Measurements from ENCODE around the gene HS3ST3B1.

DNA sequence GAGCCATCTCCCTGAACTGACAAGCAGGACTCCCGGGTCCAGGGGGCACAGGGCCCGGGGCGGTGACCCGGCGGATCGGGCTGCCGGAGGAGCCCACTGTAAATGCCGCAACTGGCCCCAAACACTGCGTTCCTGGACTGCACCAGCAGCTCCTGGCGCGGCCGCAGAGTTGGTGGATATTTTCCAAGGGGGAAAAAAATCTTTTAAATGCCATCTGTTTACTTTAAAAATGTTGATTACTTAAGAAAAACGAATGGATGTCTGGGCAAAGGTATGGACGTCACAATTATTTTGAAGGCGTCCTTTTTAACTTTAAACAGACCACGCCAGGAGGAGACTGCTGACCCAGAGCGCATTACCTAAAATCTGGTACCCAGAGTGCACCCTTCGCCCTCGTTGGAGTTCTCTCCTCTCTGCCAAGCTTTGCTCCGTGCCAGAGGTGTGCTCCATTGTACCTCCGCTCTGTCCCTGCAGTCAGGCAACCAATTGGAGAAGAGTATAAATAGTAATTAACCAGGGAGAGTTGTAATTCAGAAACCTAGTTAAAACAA lies 3.4 kb downstream of the HS3ST3B1 start:
- TF ChIP-seq, protein P1, sequence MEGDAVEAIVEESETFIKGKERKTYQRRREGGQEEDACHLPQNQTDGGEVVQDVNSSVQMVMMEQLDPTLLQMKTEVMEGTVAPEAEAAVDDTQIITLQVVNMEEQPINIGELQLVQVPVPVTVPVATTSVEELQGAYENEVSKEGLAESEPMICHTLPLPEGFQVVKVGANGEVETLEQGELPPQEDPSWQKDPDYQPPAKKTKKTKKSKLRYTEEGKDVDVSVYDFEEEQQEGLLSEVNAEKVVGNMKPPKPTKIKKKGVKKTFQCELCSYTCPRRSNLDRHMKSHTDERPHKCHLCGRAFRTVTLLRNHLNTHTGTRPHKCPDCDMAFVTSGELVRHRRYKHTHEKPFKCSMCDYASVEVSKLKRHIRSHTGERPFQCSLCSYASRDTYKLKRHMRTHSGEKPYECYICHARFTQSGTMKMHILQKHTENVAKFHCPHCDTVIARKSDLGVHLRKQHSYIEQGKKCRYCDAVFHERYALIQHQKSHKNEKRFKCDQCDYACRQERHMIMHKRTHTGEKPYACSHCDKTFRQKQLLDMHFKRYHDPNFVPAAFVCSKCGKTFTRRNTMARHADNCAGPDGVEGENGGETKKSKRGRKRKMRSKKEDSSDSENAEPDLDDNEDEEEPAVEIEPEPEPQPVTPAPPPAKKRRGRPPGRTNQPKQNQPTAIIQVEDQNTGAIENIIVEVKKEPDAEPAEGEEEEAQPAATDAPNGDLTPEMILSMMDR (IDR thresholded peaks at IDR 0.05) = no peak
- TF ChIP-seq POLR2A (IDR thresholded peaks at IDR 0.05) = no peak
